NOMO-1 treated with dmso at 0.1 percent for 144 hours (cell line): ENCODE results near the gene CCKAR.
A peak's percentile ranks its signal among the peaks of the same experiment; 100 is the strongest.

ENCODE experiments used
- DNase-seq: peaks from one replicate; lab custom pipeline; 2025; ENCODE audit not compliant: unreplicated experiment; lab: John Stamatoyannopoulos, UW

The CCKAR gene

DNA sequence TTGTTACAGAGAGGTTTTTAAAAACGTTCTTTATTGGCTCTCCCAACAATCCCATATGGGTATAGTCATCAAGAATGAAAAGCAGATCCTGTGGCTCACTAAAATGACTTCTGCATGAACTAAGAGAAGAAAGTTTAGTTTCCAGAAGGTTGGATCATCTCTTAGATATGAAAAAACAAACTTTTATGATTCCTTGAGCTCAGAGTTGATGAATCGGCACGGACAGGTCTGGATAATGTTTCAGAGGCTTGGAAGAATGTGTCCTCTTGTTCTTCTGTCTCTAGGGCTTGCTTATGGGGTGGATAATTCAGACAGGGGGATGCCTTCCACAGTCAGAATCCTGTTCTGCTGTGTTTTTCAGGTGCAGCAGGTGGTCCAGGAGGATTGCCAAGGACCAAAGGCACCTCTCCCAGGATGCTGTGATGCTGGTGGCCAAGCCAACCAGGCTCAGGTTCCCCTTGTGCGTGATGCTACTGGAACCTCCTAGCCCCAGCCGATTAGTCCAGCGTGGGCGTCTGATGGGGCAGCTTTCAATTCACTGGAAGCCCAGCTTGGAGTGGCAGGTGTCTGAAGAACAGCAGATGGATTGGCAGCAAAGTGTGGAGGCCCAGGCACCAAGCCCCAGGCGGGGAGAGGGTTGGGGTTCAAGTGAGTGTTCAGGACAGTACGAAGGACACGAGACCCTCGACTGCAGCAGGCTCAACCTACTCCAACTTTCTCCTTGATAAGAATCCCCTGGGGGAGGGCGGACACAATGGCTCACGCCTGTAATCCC lies 30.3 kb downstream of the CCKAR start:
- DNase-seq: no peak

DNA sequence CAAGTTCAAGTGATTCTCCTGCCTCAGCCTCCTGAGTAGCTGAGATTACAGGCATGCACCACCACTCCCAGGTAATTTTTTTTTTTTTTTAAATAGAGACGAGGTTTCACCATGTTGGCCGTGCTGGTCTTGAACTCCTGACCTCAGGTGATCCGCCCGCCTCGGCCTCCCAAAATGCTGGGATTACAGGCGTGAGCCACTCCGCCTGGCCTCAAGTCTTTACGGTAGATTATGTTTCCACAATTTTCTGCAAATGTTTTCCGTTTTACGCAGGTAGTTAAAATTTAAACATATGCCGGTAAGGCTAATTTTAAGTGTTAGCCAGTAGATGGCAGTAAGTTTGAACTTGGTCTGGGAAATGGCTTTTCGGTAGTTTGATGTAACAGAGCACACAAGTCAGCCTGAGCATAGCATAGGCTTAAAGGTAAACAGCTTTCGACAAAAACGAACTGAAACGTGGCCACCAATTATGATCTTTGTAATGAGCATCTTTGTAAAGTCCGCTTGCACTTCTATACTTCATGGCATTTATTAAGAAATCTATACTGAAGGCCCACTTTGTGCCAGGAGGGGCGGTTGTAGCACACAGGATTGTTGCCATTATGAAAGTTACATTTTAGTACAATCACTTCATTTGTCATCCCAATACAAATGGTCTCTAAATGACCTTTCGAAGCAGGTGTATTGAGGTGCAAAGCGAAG lies 31.1 kb downstream of the CCKAR start:
- DNase-seq: peak; percentile 37

DNA sequence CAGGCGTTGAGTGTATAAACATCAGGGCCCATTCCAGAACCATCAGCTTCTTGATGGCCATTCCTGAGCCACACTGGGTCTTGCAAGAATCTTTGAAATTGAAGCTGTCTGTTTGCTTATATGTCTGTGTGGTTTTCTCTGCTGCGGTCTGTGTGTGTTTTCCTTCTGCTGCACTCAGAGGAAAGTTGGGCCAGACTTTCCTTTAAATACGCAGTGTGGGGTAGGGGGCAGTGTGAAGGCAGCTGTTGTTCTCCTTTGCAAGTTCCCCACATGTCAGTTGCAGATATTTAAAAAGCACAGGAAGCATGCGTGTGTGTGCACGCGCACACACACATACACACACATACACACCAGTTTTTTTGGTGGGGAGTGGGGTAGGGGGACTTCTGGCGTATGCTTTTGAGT lies 32.1 kb downstream of the CCKAR start:
- DNase-seq: peak; percentile 12

DNA sequence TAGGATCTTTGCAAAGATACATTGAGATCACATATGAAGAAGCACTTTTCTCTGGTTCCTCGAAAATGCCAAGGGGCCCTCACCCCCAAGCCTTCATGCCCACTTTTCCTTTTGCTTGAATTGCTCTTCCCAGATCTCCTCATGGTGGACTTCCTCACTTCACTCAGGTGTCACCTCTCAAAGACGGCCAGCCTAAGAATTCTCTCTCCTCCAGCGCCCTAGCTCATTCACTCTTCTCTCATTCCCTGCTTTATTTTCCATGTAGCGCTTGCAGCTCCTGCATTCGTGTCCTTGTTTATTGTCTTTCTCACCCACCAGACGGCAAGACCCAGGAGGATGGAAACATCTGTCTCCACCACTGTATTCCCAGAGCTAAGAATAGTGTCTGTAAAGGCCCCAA lies 32.9 kb downstream of the CCKAR start:
- DNase-seq: no peak

DNA sequence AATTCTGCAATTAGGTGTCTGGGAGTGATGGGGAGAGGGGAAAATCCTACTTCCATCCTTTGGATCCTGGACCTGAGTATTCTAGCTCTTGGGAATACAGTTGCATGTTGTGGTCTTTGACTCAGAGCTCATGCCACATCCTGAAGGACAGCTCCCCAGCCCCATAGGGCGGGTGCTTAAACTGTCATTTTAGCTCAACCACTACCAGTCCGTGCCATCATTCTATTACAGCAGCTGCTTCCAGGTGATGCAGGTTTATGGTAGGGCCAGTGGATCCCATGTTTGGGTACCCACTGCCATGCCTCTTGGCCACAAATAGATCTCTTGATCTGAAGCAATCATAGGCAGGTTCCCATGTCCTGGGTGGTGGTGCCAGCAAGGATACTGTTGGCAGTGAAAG lies 34.7 kb downstream of the CCKAR start:
- no peak for DNase-seq

DNA sequence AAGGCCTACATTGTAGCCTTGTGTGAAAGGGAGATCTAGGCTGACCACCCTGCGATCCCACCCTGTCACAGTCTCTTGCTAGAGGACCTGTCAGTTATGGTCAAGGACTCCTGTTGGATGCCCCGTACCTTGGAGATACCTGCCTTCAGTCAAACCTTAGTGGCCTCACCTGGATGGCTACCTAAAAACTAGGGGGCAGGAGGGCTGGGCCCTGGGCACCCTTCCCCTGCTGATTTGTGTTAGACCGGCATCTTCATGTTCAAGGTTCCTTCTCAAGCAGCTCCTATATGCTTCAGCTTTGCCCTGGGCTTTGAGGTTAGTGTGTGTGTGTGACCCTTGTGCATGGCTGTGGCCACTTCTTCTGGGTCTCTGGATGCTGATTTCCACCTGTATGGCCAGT lies 35.3 kb downstream of the CCKAR start:
- no peak for DNase-seq

DNA sequence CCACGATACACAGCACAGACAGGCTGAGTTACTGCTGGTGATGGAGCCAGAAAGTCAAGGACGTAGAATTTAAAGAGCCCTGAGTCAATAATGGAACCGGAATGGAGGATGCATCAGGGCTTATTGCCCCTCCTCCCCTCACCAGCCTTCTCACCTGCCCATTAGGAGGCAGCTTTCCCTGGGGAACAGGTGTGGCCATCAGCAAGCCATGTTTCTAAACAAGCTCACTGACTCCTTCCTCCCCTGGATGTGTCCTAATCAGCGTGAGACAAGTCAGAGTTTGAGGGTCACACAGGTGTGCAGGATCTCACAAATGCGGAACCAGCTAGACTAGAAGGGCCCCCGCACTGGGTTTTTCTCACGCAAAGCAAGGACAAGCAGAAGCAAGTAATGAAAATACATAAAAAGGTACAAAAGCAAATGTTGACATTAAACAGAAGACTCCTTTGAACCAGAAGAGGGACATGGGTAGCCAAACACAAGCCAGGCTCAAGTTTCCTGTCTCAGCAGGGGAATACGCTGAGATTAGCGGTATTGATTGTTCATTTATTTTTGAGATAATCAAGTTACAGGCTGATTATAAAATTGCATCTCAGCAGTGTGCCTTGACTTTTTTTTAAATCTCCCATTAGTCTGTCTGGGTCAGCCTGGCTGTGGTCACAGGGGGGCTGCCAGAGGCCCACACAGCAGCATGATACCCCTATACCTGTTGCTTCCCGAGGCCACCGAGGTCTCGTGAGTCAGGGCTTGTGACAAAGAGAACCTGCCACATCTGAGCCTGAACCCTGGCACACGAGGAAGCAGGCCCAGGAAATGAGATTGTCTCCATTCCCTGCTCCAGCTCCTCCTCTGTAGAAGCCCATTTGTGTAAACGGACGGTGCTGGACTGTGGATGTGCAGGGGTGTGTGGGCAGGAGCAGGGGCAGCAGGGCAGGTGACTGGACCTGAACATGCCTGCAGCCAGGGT lies 37.4 kb downstream of the CCKAR start:
- no peak for DNase-seq

DNA sequence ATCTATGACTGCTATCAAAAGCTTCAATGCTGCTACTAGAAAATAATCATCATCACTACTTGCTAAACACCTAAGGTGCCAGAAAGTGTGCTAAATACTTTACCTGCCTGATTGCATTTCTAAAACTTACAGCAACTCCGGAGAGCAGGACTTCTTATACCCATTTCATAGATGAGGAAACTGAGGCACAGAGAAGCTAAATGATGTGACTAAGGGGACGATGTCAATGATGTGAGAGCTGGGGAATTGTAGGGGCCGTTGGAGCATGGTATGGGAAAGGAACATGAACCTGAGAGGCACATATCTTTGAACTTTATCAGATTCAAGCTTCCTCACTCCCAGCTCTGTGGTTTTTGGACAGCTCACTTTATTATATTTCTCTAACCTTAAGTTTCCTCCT lies 38.7 kb downstream of the CCKAR start:
- DNase-seq: no peak

DNA sequence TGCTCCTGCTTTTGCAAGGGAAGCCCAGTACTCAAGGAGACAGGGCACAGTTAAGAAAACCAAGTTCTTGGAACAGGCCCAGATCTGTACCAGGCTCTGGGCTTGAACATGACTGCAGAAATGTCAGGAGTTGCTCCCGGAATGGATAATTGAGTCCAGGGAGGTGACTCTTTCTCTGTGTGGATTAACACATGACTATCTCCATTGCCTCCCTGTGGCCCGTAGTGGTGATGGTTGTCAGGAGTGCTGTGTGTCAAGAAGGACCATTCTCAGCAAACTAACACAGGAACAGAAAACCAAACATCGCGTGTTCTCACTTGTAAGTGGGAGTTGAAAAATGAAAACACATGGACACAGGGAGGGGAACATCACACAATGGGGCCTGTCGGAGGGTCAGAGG lies 39.9 kb downstream of the CCKAR start:
- no peak for DNase-seq

DNA sequence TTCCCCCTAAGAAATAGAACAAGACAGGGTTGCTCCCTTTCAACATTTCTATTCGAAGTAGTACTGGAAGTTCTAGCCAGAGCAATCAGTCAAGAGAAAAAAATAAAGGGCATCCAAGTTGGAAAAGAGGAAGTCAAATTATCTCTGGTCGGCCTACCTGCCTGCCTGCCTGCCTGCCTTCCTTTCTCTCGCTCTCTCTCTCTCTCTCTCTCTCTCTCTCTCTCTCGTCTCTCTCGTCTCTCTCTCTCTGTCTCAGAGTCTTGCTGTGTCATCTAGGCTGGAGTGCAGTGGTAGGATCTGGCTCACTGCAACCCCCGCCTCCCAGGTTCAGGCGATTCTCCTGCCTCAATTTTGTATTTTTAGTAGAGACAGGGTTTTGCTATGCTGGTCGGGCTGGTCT lies 42.9 kb downstream of the CCKAR start:
- DNase-seq: no peak

DNA sequence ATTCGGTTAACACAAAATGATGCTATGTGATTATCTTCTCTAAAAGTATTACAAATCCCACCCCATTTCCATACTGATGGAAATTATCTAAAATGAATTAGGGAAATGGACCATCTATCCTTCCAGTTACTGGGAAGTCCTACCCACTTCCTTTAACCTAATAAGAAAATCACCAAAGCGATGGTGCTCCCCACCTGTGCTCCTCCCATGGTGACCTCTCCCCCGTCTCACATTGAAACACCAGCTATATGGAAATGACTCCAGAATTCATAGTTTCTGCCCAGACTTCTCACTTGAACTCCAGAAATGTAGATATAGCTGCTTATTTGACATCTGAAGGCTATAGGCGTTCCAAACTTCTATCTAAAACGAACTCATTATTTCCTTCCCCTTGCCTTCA lies 48.5 kb downstream of the CCKAR start:
- no peak for DNase-seq

DNA sequence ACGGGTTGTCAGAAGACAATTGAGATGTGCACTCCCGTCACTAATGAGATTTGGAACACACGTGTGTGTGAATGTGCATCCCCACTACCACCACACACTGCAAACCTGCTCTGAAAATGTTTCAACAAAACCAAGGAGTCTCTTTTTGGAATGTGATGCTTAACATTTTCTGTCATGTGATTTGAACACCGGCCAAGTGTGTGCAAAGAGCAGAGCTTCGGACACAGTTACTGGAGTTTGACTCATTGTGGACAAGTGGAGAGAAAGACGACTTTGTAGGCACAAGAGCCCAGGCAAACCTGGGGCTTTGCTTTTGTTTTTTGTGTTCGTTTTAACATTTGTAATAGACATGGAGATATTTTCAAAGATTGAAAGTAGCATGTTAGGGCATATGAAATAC lies 49.2 kb downstream of the CCKAR start:
- no peak for DNase-seq

DNA sequence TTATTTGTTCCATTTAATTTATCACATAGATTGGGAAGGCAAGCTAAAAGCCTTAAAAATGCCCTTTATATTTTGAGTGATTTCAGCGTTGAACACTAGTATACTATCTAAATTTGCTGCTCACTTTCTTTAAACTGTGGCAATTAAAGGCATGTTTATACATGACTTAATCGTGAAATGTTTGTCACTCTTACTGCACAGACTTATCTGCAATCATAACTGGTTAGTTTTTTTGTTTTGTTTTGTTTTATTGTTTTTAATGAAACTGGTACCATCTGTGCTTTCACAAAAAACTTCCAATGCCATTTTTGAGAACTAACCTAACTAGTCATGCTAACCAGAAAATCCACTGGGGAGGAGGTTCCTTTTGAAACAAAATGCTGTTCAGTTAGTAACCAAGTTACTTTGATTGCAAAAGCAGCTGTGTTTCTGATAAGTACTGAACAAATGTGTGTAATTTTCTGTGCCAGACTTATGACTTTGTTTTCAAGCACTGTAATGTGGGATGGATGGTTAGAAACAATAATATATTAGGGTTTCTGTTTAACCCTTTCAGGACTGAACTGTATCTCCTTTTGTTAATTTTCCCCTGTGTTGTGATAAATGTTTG lies 56.1 kb downstream of the CCKAR start:
- DNase-seq: no peak

DNA sequence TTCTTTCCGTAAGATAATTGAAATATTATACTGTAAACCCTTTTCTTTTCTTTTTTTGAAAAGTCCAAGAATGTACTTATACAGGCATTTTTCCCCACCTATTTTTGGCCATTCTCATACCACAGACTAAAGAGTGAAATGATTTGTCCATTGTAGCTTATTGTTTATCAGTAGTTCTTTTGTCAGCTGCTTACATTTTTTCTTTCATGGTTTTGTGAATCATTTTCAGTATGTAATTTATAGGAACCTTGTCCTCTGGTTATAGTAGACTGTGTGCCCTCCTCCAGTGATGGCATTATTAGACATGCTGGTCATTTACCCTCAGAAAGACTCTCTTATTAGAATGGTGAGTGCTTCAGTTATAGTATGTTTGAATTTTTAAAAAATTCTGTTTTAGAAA lies 56.7 kb downstream of the CCKAR start:
- DNase-seq: no peak

DNA sequence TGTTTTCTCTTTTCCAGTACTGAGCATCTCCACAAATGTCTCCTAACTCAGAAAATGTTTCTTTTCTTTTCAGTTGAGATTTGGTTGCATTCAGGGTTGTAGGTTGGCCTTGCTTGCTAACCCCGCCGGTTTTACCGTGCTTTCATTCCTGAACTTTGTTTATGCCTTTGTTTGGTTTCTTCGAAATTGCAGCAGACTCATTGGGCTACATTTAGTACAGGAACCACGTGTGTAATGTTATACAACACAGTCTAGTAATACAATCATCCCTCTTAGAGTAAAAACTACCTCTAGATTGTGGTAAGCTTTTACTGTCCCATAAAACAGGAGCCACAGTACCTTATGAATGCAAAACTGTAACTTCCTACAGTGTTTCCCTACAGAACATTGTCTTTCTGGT lies 57.9 kb downstream of the CCKAR start:
- no peak for DNase-seq

DNA sequence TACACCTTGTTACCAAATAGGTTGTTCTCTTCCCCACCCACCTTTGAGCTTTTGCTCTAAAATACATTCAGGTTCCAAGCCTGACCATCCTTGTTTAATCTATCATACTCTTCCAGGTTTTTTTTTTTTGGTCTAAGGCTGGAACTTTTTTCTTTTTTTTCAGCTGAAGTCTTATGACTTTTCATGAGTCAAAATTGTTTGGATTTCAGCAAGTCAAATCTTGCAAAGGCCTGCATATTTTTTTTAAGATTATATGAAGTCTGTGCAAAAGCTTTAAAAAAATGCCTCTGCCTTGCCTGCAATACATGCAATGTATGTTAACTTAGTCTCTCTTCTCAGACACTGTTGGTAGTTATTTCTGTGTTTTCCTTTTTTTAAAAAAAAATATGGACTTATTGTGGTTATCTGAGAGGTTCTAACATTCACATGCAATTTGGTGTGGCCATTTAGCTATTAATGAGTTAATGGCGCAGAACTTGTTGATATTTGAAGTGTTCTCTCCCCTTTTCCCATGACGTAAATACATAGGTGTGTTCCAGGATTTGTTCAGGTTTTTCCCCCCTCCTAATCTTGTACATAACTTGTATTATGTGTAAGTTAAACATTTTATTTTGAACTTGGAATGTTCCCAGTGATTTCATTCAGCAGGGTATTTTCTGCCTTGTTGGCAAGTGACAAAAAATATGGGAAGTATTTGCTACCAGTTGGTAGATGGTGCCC lies 58.7 kb downstream of the CCKAR start:
- no peak for DNase-seq
